ENCODE data around the gene SMIM31. TPM values are rescaled to one million over a fixed set of nuclear protein-coding genes. Genes with fewer than 3 reads are reported as not detected.

Gene SMIM31
- polyA plus RNA-seq, 1 donor (not counting 4 experiments of a cell fraction or from before 2014, with no cell fraction given), result not detected

DNA sequence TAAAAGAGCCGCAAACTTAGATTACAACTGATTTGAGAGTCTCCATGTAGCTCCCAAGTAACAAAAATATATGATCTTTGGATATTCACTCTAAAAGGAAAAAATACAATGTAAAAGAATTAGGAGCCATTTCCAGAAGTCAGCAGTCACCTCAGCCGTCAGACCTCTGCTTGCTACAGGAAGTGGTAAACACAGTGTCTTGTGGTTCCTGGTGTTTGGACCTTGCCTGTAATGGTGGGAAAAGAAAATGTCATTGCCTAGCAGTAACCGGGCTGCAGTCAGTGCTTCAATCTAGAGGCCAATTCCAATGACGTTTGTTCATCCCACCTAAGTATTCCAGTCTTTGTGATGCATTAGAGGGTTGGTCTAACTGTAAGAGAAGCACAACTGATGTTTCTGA, 28.9 kb upstream of the SMIM31 start:
- no peaks in the 10 kb centered on the region for H3K9me3 ChIP-seq (ENCODE audit: control insufficient read depth, low read depth, low read length)
- dilution Hi-C loops (cut with MboI; ENCODE audit: extremely low pct_ligation_motif_present, low sequenced_read_pairs), result no loop called here
- no peaks in the 10 kb centered on the region for H3K36me3 ChIP-seq (ENCODE audit: control insufficient read depth in 2 of 2, extremely low read depth in 1 of 2, insufficient read depth in 2 of 2, low read length in 2 of 2)
- H4K20me1 ChIP-seq (ENCODE audit: control insufficient read depth, extremely low read depth, insufficient read depth, low read length), result no peaks in the 10 kb centered on the region
- TF ChIP-seq EZH2 (IDR thresholded peaks at IDR 0.05; ENCODE audit: low read length), result no peak
- TF ChIP-seq, protein P1, sequence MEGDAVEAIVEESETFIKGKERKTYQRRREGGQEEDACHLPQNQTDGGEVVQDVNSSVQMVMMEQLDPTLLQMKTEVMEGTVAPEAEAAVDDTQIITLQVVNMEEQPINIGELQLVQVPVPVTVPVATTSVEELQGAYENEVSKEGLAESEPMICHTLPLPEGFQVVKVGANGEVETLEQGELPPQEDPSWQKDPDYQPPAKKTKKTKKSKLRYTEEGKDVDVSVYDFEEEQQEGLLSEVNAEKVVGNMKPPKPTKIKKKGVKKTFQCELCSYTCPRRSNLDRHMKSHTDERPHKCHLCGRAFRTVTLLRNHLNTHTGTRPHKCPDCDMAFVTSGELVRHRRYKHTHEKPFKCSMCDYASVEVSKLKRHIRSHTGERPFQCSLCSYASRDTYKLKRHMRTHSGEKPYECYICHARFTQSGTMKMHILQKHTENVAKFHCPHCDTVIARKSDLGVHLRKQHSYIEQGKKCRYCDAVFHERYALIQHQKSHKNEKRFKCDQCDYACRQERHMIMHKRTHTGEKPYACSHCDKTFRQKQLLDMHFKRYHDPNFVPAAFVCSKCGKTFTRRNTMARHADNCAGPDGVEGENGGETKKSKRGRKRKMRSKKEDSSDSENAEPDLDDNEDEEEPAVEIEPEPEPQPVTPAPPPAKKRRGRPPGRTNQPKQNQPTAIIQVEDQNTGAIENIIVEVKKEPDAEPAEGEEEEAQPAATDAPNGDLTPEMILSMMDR (optimal IDR thresholded peaks at IDR 0.05 in 1 of 3, IDR thresholded peaks at IDR 0.05 in 1 of 3, conservative IDR thresholded peaks at IDR 0.05 in 1 of 3; ENCODE audit: extremely low read depth in 1 of 3, insufficient read depth in 2 of 3, low read length in 3 of 3), result no peak
- no peak overlapping the region for H3K9ac ChIP-seq (ENCODE audit: control insufficient read depth, extremely low read depth, insufficient read depth, low read length)
- H3K4me3 ChIP-seq (ENCODE audit: control insufficient read depth in 2 of 3, extremely low read depth in 1 of 3, insufficient read depth in 2 of 3, low read depth in 1 of 3, low read length in 3 of 3), result no peak overlapping the region
- no peaks in the 10 kb centered on the region for H3K27me3 ChIP-seq (ENCODE audit: control insufficient read depth, extremely low read depth, insufficient read depth, low read length)
- H2AFZ ChIP-seq (ENCODE audit: control insufficient read depth, low read length), result no peak overlapping the region
- H3K27ac ChIP-seq (ENCODE audit: control insufficient read depth, insufficient read depth, low read length), result no peak overlapping the region
- H3K9me1 ChIP-seq (ENCODE audit: control insufficient read depth, extremely low read depth, insufficient read depth, low read length), result no peaks in the 10 kb centered on the region
- DNase-seq (ENCODE audit: low read depth, low spot score) (no peak), FAIRE-seq (no peak)
- no peaks in the 10 kb centered on the region for H3K79me2 ChIP-seq (ENCODE audit: control insufficient read depth, insufficient read depth, low read length)
- no peaks in the 10 kb centered on the region for H3K4me1 ChIP-seq (ENCODE audit: control insufficient read depth, extremely low read depth, insufficient read depth, low read length)
- H3K4me2 ChIP-seq (ENCODE audit: control insufficient read depth, extremely low read depth, insufficient read depth, low read depth, low read length), result no peak overlapping the region

DNA sequence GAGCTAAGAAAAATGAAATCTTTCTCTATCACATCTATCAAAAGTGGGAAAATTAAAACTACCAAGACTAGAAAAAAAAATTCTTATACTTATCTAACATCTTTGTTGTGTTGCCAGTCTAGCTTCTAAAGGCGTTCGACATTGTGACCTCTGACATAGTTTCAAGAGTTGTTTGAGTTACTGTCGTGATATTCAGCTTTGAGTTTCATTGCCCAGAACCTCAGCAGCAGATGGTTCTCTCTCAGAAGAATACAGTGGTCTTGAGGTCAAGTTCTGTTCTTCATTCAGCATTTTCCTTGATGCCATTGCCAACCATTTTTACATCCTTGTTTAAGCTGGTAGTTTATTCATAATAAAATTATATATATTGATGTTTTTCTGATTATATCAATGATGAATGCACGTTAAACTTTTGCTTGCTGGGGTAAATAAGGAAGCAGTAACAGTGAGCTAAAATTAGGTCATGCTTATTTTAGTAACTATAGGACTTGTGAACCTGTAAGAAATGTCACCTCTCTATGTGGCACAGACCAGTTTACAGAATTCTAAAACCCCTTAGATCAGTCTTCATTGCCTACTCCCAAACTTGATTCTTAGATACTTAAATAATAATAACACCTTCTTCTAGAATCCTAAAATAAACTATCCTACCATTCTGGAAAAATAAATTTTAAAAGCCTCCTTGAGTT, 23.1 kb upstream of the SMIM31 start:
- Histone ChIP-seq H3K4me1 (ENCODE audit: control insufficient read depth, extremely low read depth, insufficient read depth, low read length) (no peaks in the 10 kb centered on the region), H2AFZ (ENCODE audit: control insufficient read depth, low read length) (no peak overlapping the region), H3K36me3 (ENCODE audit: control insufficient read depth in 2 of 2, extremely low read depth in 1 of 2, insufficient read depth in 2 of 2, low read length in 2 of 2) (no peaks in the 10 kb centered on the region), H3K27ac (ENCODE audit: control insufficient read depth, insufficient read depth, low read length) (no peak overlapping the region), H3K9me1 (ENCODE audit: control insufficient read depth, extremely low read depth, insufficient read depth, low read length) (no peaks in the 10 kb centered on the region), H3K79me2 (ENCODE audit: control insufficient read depth, insufficient read depth, low read length) (no peaks in the 10 kb centered on the region), H3K4me3 (ENCODE audit: control insufficient read depth in 2 of 3, extremely low read depth in 1 of 3, insufficient read depth in 2 of 3, low read depth in 1 of 3, low read length in 3 of 3) (no peak overlapping the region), H3K9ac (ENCODE audit: control insufficient read depth, extremely low read depth, insufficient read depth, low read length) (no peak overlapping the region), H3K4me2 (ENCODE audit: control insufficient read depth, extremely low read depth, insufficient read depth, low read depth, low read length) (no peak overlapping the region), H3K9me3 (ENCODE audit: control insufficient read depth, low read depth, low read length) (no peaks in the 10 kb centered on the region), H3K27me3 (ENCODE audit: control insufficient read depth, extremely low read depth, insufficient read depth, low read length) (no peaks in the 10 kb centered on the region), H4K20me1 (ENCODE audit: control insufficient read depth, extremely low read depth, insufficient read depth, low read length) (no peaks in the 10 kb centered on the region)
- TF ChIP-seq EZH2 (IDR thresholded peaks at IDR 0.05; ENCODE audit: low read length), result no peak
- TF ChIP-seq, protein P1 (optimal IDR thresholded peaks at IDR 0.05 in 1 of 3, IDR thresholded peaks at IDR 0.05 in 1 of 3, conservative IDR thresholded peaks at IDR 0.05 in 1 of 3; ENCODE audit: extremely low read depth in 1 of 3, insufficient read depth in 2 of 3, low read length in 3 of 3), result no peak
- FAIRE-seq (no peak), DNase-seq (ENCODE audit: low read depth, low spot score) (no peak)
- dilution Hi-C loops (cut with MboI; ENCODE audit: extremely low pct_ligation_motif_present, low sequenced_read_pairs), result no loop called here

Data from keratinocyte (primary cell).